PC-9 (cell line): ENCODE data around the gene CROCC2. TPM values are rescaled to one million over a fixed set of nuclear protein-coding genes. Genes with fewer than 3 reads are reported as not detected.
A peak's percentile ranks its signal among the peaks of the same experiment; 100 is the strongest.

ENCODE experiments used
- BruUV-seq: library from RNA; stranded (reverse); fragments of 400-500 nt; replicated peaks from 2 replicates; lab custom pipeline; 2021; lab: Mats Ljungman, UMichigan
- CTCF ChIA-PET: fragments of 300-600 bp; sonication (Branson Sonifier 250); formaldehyde crosslinking; loops from one replicate; lab custom pipeline; 2022; ENCODE audit warnings: antibody characterized with exemption; lab: Charles Lee
- POLR2A ChIA-PET: fragments of 300-600 bp; sonication (Branson Sonifier 250); formaldehyde crosslinking; loops from one replicate; lab custom pipeline; 2022; ENCODE audit warnings: antibody characterized with exemption; ENCODE audit not compliant: unreplicated experiment; lab: Charles Lee
- DNase-seq, 2 experiments: peaks; one replicate each; pipeline versions ENCODE4 v3.0.0 to v3.0.0-alpha.2; 2015 to 2022; ENCODE audit warnings: mixed read lengths in 1 of 2
- H2AFZ ChIP-seq: fragments of 200-600 bp; sonication (generic); 2 replicates; pipeline ENCODE4 v1.8.1; 2017; ENCODE audit warnings: antibody characterized with exemption
- H3F3A ChIP-seq: fragments of 200-600 bp; sonication (generic); 2 replicates; pipeline ENCODE4 v1.8.1; 2017; ENCODE audit warnings: antibody characterized with exemption, mild to moderate bottlenecking, low read depth; ENCODE audit not compliant: insufficient read depth
- H3K27ac ChIP-seq: fragments of 200-600 bp; sonication (generic); 2 replicates; pipeline ENCODE4 v1.6.1; 2016; ENCODE audit warnings: mixed run types
- H3K27me3 ChIP-seq: fragments of 200-600 bp; sonication (generic); 2 replicates; pipeline ENCODE4 v1.6.1; 2016; ENCODE audit warnings: low read depth, mixed run types; ENCODE audit not compliant: insufficient read depth
- H3K36me3 ChIP-seq: fragments of 200-600 bp; sonication (generic); 2 replicates; pipeline ENCODE4 v1.6.1; 2016; ENCODE audit warnings: low read depth, mixed run types
- H3K4me1 ChIP-seq: fragments of 200-600 bp; sonication (generic); replicated peaks from 2 replicates; pipeline ENCODE4 v1.6.1; 2016; ENCODE audit warnings: mixed run types; ENCODE audit not compliant: insufficient read depth
- H3K4me2 ChIP-seq: fragments of 200-600 bp; sonication (generic); 2 replicates; pipeline ENCODE4 v1.6.1; 2017; ENCODE audit warnings: mixed run types
- H3K4me3 ChIP-seq: fragments of 200-600 bp; sonication (generic); 2 replicates; pipeline ENCODE4 v1.6.1; 2016; ENCODE audit warnings: mixed run types
- H3K79me2 ChIP-seq: fragments of 200-600 bp; sonication (generic); 2 replicates; pipeline ENCODE4 v1.6.1; 2017; ENCODE audit warnings: low read depth, mixed run types
- H3K9me2 ChIP-seq: fragments of 200-600 bp; sonication (generic); 2 replicates; pipeline ENCODE4 v1.8.1; 2017; ENCODE audit warnings: mild to moderate bottlenecking; ENCODE audit not compliant: insufficient read depth
- H3K9me3 ChIP-seq: fragments of 200-600 bp; sonication (generic); 2 replicates; pipeline ENCODE4 v1.8.1; 2016; ENCODE audit warnings: low read depth; ENCODE audit not compliant: insufficient read depth
- H4K20me1 ChIP-seq: fragments of 200-600 bp; sonication (generic); 2 replicates; pipeline ENCODE4 v1.8.1; 2017; ENCODE audit not compliant: insufficient read depth
- EZH2 ChIP-seq: fragments of 200-600 bp; sonication (generic); IDR thresholded peaks from 2 replicates; pipeline ENCODE4 v1.8.0; 2017; ENCODE audit warnings: antibody characterized with exemption, low read depth
- intact Hi-C: fragments of 100-400 bp; cut with micrococcal nuclease; formaldehyde crosslinking; loops from one replicate; pipeline ENCODE4 v1.10.0; 2022; ENCODE audit not compliant: unreplicated experiment
- total RNA-seq: library from RNA; stranded (reverse); gene quantifications from 2 replicates; pipeline ENCODE4 v1.2.3, GENCODE V29; 2021
- TF ChIP-seq, protein P1 (sequence below): fragments of 200-600 bp; sonication (generic); conservative IDR thresholded peaks from 2 replicates; pipeline ENCODE4 v1.6.1; 2017; ENCODE audit warnings: mixed run types, antibody characterized with exemption, mild to moderate bottlenecking, moderate library complexity

The CROCC2 gene
- total RNA-seq, 1 experiment from 2014 or later: not detected

DNA sequence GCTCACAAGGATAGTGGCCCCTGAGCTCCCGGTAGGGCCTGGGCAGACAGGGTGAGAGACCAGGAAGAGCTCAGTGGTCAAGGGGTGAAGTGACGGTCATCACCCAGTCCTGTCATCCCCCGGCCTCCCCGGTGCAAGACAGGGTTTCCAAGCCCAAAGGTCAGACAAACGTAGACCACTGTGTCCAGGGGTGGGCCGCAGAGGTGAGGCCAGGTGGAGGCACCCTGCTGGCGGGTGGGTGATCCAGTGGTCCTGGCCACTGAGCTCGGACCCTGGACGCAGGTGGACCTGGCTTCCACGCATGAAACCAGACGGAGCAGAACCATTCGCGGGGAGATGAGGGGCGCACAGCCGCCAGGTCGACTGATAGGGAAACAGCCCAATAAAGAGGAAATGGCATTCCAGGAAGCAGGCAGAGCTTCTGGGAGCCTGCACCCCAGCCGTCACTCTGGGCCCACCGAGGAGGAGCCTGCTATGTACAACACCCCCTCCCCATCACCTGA, 77.9 kb downstream of the CROCC2 start:
- no TSS peak for BruUV-seq
- no peak overlapping the region for H2AFZ ChIP-seq
- H3K27ac ChIP-seq: no peak overlapping the region
- DNase-seq: no peak
- intact Hi-C loops: no loop called here
- H4K20me1 ChIP-seq: no peaks in the 10 kb centered on the region
- no peak overlapping the region for H3K4me3 ChIP-seq
- H3F3A ChIP-seq: no peaks in the 10 kb centered on the region
- H3K4me2 ChIP-seq: no peak overlapping the region; the same call in 1 of the 2 replicates
- ChIA-PET CTCF (interaction anchor here (0.6 to 1.2 kb wide), 6 partner anchors 52 to 259 kb away, joined by 3 to 6 read pairs (median 4); no protein-coding TSS in a partner anchor), POLR2A (no interaction called here)
- no peaks in the 10 kb centered on the region for H3K36me3 ChIP-seq
- peaks cover 13% of the 10 kb centered on the region; the same call in 1 of the 2 replicates for H3K4me1 ChIP-seq
- H3K9me2 ChIP-seq: no peaks in the 10 kb centered on the region
- H3K27me3 ChIP-seq: peaks cover 31% of the 10 kb centered on the region
- no peaks in the 10 kb centered on the region for H3K79me2 ChIP-seq
- TF ChIP-seq EZH2: no peak
- TF ChIP-seq, protein P1, sequence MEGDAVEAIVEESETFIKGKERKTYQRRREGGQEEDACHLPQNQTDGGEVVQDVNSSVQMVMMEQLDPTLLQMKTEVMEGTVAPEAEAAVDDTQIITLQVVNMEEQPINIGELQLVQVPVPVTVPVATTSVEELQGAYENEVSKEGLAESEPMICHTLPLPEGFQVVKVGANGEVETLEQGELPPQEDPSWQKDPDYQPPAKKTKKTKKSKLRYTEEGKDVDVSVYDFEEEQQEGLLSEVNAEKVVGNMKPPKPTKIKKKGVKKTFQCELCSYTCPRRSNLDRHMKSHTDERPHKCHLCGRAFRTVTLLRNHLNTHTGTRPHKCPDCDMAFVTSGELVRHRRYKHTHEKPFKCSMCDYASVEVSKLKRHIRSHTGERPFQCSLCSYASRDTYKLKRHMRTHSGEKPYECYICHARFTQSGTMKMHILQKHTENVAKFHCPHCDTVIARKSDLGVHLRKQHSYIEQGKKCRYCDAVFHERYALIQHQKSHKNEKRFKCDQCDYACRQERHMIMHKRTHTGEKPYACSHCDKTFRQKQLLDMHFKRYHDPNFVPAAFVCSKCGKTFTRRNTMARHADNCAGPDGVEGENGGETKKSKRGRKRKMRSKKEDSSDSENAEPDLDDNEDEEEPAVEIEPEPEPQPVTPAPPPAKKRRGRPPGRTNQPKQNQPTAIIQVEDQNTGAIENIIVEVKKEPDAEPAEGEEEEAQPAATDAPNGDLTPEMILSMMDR: no peak
- H3K9me3 ChIP-seq: no peaks in the 10 kb centered on the region

DNA sequence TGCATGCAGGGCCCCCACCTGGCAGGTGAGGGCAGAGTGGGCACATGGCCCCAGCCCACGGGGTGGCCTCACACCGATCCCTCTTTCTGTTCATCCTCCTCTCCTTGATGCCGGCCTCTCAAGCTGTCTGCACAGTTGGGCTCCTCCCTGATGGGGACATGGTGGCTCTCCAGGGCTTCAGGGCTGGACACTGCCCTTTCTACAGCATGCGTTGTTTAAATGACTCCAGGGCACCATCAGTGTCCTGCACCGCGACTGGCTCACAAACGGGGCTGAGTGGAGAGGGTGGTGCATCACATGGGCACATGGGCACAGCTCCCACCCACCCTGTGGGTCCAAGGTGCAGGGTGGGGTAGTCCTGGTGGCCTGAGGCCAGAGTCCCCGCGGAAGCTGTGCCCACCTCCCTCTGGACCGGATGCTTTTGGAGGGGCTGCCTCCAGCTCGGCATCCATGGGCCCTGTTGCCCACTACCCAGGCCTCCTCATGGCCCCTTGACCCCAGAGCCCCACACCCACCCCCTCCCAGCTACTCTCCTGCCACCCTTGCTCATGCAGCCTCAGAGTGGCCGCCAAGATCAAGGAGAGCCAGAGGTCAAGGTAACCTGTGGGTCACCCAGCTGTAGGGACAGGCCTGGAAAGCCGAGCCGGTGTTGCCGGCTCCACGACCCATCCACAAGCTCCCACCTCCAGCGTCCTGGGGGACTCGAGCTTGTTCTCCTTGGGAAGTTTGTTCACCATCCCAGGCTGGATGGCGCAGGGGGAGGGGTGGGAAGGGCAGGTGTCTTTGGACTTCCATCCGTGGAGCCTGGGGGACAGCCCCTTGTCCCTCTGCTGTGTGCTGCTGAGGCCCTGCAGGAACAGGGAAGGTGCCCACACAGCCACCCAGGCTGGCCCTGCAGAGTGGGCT, 80.0 kb downstream of the CROCC2 start:
- H3K36me3 ChIP-seq: no peaks in the 10 kb centered on the region
- H3K27ac ChIP-seq: no peak overlapping the region
- H3K9me2 ChIP-seq: no peaks in the 10 kb centered on the region
- H3K27me3 ChIP-seq: peaks cover 30% of the 10 kb centered on the region
- no peaks in the 10 kb centered on the region for H3K9me3 ChIP-seq
- intact Hi-C loops: no loop called here
- no peak overlapping the region for H3K4me2 ChIP-seq
- POLR2A ChIA-PET: interaction anchor here (0.6 kb wide), 2 partner anchors 21 to 576 kb away, joined by 3 to 5 read pairs; no protein-coding TSS in a partner anchor
- no peaks in the 10 kb centered on the region for H4K20me1 ChIP-seq
- no peak overlapping the region for H3K4me3 ChIP-seq
- H3K4me1 ChIP-seq: peaks cover 15% of the 10 kb centered on the region
- no TSS peak for BruUV-seq
- no peaks in the 10 kb centered on the region for H3F3A ChIP-seq
- TF ChIP-seq, protein P1: no peak
- TF ChIP-seq EZH2: no peak
- no peak overlapping the region for H2AFZ ChIP-seq
- no peaks in the 10 kb centered on the region for H3K79me2 ChIP-seq
- CTCF ChIA-PET: interaction anchor here (0.6 to 1.1 kb wide), 5 partner anchors 65 to 160 kb away, joined by 3 read pairs; partner anchors contain the start of gene MAB21L4
- no peak for DNase-seq

GRCh38 chr2:240986787-240987411, 80.8 kb downstream of the CROCC2 start:
- TF ChIP-seq, protein P1: no peak
- no peak for TF ChIP-seq EZH2
- Histone ChIP-seq H3K4me3 (no peak overlapping the region), H3K36me3 (no peaks in the 10 kb centered on the region), H3K4me1 (peaks cover 20% of the 10 kb centered on the region), H3K9me2 (no peaks in the 10 kb centered on the region), H4K20me1 (no peaks in the 10 kb centered on the region), H3K9me3 (no peaks in the 10 kb centered on the region), H3K4me2 (peak overlapping the region; percentile 32; the same call in 1 of the 2 replicates), H2AFZ (peak overlapping the region; percentile 56; the same call in 1 of the 2 replicates), H3K79me2 (no peaks in the 10 kb centered on the region), H3F3A (peaks cover under 1% of the 10 kb centered on the region; the same call in 1 of the 2 replicates), H3K27ac (no peak overlapping the region), H3K27me3 (peaks cover 22% of the 10 kb centered on the region)
- ChIA-PET CTCF (interaction anchor here (0.6 to 1.1 kb wide), 2 partner anchors 76 to 146 kb away, joined by 3 read pairs; no protein-coding TSS in a partner anchor), POLR2A (no interaction called here)
- intact Hi-C loops: no loop called here
- no peak for DNase-seq
- BruUV-seq: no TSS peak
